HG03045 (cell line): ENCODE results near the gene GALNT7.

ENCODE experiments used
- ATAC-seq: cut with Tn5 transposase; IDR thresholded peaks from one replicate; pipeline ENCODE4 v1.9.1; 2021; ENCODE audit warnings: mild to moderate bottlenecking, moderate library complexity; ENCODE audit not compliant: unreplicated experiment

GALNT7 gene

DNA sequence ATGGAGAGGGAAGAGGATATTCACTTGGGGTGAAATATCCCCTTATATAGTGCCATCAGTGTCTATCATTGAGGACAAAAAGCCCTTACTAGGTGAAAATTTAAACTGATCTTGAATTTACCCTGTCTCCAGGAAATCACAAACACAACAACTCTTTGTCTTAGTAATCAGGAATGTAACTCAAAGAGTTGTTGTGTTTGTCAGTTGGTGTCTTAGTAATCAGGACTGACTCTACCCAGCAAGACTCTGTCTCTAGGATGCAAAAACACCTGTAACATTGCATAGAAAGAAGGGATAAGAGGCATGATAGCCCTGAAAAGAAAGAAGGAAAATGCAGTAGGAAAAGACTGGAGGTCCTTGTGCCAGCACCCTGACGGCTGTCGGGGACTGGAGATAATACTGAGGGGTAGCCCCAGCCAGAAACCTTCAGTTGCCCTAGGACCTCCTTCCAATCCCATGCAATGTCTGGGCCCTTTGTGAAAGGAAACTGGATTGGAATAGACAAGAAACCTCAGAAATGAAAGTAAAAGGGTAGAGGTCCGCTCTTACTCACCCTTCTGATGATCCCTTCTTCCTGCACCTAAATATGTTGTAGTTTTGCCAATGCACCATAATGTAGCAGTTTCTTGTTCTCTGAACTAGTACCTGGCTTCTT lies 120.2 kb downstream of the GALNT7 start:
- ATAC-seq, result peak; percentile 20

- ATAC-seq, result no peak
Observed at GRCh38 chr4:173289353-173289727, 120.7 kb downstream of the GALNT7 start.

- no peak for ATAC-seq
Observed at GRCh38 chr4:173291899-173292298, 123.3 kb downstream of the GALNT7 start.

DNA sequence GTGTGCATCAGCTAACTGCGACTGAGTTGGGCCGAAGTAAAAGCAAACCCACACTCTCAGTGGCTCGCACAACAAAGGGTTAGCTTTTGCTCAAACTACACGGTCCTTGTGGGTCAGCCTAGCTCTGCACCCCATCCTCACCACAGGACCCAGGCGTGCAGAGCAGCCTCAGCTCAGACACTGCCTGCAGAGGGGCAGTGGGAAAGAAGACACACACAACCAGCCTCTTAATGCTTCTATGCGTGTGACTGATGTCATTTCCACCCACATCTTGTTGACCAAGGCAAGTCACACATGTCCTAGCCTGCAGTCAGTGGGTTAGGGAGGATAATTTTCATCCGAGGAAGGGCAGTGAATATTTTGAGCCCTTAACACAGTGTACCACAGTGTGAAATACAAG lies 125.1 kb downstream of the GALNT7 start:
- ATAC-seq, result no peak

- no peak for ATAC-seq
Observed at GRCh38 chr4:173294444-173294843, 125.8 kb downstream of the GALNT7 start.

DNA sequence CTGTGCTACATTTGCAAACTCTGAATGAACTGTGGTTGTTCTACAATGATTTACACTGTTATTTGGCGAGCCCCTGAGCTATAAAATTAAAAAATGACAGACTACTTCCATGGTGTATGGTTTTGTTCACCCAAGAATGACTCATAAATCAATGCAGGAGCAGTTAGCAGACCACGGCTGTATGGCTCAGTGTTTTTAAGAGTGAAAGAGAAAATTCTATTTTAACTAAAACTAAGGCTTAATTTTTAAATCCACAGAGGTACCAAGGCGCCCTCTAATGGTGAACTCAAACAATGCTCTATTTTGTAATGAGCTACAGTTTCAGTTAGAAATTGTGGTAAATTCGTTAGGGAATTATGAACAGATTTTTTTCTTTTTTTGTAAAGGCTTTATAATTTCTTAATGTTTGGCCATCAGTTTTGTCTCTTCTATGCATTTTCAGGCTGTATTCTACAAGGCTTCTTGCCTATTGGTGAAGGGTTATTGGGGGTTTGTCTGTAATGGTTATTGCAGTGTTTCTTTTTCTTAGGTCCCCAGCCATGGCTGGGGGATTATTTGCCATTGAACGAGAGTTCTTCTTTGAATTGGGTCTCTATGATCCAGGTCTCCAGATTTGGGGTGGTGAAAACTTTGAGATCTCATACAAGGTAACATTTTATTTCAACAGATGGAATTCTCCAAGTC lies 133.0 kb downstream of the GALNT7 start:
- no peak for ATAC-seq

GRCh38 chr4:173307778-173308177 lies 139.2 kb downstream of the GALNT7 start:
- no peak for ATAC-seq

DNA sequence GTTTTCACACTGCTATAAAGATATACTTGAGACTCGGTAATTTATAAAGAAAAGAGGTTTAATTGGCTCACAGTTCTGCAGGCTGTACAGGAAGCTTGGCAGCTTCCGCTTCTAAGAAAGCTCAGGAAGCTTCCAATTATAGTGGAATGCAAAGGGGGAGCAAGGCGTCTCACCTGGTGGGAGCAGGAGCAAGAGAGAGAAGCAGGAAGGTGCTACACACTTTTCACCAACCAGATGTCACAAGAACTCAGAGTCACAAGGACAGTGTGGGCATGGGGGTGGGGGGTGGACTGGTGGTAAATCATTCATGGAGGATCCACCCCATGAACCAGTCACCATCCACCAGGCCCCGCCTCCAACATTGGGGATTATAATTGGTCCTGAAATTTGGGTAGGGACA lies 142.8 kb downstream of the GALNT7 start:
- ATAC-seq, result no peak

DNA sequence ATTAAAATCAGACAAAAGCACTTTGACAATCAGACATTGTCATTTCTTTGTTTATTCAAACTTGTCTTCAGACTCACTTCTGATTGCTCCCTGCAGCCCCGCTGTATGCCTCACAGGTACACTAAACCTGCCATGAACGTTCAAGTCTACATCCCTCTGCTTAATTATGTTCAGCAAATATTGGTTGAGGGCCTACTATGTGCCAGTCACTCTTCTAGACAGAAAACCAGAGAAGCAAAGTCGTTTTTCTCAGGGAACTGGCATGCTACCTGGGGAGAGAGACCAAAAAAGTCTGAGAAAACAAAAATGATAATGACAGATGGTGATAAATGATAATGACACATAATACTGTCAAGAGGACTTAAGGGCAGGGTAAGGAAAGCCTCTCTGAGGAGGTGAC lies 146.1 kb downstream of the GALNT7 start:
- no peak for ATAC-seq

DNA sequence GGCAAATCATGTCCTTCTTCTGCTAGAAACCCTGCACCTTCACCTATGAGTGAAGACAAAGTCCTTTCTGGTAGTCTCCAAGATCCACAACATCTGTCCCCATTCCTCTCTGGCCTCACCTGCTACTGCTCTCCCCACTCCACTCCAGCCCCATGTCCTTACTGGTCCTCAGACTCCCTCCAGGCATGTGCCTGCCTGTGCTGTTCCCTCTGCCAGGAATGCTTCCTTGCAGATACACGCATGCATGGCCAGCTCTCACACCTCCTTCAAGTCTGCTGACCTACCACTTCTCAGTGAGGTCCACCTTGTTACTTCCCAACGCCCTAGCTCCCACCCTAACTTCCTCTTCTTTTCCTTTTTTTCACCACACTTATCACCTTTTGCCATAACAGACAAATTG lies 147.4 kb downstream of the GALNT7 start:
- no peak for ATAC-seq

- ATAC-seq, result no peak
Observed at GRCh38 chr4:173317004-173317403, 148.4 kb downstream of the GALNT7 start.

DNA sequence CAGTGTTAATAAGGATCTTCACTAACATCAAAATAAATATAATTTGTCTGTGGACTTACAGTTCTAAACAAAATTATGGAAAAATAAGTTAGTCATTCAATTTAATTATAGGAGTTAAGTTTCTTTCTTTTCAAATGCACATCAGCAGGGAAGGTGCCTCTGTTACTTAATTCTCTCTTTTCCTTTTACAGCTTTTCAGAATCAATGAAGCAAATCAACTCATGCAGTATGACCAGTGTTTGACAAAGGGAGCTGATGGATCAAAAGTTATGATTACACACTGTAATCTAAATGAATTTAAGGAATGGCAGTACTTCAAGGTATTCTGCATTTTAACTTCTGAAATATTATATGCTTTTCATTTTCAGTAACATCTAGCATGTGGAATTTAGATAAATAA lies 149.6 kb downstream of the GALNT7 start:
- no peak for ATAC-seq

DNA sequence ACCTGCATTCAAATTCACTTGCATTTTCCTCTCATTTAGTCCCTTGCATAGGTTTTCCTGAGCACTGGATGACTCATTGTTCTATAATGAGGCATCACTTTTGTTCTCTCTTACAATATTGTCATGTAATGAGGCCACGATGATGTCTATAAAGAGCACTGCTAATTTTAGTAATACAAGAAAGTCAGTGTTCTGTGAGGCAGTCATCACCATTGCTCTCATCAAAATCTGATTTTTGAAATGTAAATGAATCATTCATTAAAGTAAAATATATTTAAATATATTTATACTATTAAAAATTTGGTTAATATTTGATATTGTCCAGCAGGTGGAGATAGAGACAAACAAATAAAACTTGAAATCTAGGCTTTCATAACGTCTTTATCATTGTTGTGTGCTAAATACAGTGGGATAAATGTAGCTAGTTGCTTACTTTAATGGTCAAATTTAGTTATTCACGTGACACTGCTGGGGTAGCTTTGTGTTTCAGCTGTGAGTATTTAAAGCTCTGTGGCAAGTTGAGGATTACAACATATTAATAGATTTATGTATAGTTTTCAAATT lies 150.1 kb downstream of the GALNT7 start:
- ATAC-seq, result no peak

DNA sequence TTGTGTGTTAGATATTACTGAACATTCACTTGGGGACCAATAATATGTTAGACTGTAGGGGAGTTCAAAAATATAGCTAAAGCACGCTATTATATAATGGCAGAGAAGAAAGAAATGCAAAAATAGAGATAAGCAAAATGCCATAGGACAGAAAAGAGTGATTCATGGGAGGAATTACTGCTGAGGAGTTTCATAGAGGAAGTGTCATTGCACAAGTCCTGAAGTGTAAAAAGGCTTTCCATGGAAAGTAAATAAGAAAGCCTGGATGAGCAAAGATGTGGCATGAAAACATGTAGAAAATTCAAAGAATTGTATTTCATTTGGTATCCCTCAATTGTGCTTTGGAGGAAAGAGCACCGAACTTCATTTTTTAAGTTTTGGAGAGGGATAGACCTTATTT lies 151.1 kb downstream of the GALNT7 start:
- no peak for ATAC-seq

GRCh38 chr4:173325007-173325736 lies 156.6 kb downstream of the GALNT7 start:
- no peak for ATAC-seq

- ATAC-seq, result no peak
Observed at GRCh38 chr4:173328236-173328901, 159.8 kb downstream of the GALNT7 start.

- ATAC-seq, result no peak
Observed at GRCh38 chr4:173330590-173330989, 162.0 kb downstream of the GALNT7 start.

DNA sequence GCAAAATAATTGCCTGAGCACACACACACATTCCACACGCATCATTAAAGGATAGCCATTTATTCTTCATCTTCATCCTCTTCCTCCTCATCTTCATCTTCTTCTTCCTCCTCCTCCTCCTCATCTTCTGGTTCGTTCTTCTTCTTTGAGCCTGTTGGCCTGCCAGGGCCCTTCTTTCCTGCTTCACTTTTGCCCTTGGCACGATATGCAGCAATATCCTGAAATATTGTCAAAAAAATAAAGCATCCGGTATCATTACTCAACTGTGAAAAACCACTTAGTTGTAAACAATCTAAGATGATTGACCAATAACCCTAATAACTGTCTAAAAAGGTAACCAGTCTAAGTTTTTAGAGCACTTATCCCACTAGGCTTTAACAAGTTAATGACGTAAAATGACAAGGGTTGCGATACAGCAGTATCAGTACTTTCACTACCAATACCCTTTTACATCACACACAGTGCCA lies 163.4 kb downstream of the GALNT7 start:
- no peak for ATAC-seq

DNA sequence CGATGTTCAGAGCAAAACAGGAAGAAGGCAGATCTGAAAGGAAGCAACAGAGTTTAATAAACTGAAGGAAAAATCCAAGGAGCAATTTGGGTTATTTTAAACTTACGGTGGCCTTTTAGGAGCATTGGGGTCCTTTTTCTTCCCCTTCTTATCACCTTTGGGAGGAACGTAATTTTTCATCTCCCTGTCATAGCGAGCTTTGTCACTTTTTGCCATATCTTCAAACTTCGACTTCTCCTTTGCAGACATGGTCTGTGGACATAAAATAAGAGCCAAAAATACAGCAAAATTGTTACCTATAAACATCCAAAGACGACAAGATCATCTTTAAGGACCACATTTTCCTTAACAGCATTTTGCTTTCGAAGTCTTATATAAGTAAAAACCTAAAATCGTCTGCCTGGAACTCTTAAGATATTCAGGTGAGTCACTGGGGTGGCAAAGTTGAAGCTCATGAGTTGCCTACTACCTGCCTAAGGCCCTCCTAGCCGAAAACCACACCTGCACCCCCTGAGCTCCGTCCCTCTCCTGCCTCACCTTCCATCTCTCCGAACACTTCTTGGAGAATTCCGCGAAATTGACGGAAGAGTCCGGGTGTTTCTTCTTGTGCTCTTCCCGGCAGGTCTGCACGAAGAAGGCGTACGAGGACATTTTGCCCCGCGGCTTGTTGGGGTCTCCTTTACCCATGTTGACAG lies 164.5 kb downstream of the GALNT7 start:
- no peak for ATAC-seq

- peak; percentile 6 for ATAC-seq
Observed at GRCh38 chr4:173333658-173334084, 165.1 kb downstream of the GALNT7 start.
